KMS-11 (cell line): ENCODE measurements around the gene ARMC7.

Experiments
- H2AFZ ChIP-seq: fragments of 200-600 bp; sonication (generic); 2 replicates; pipeline ENCODE4 v1.6.1; 2016; ENCODE audit warnings: antibody characterized with exemption, mixed run types, low read depth
- H3K27ac ChIP-seq: fragments of 200-600 bp; sonication (generic); 2 replicates; pipeline ENCODE4 v1.6.1; 2016; ENCODE audit warnings: mild to moderate bottlenecking, mixed run types
- H3K27me3 ChIP-seq: fragments of 200-600 bp; sonication (generic); 2 replicates; pipeline ENCODE4 v1.6.1; 2017; ENCODE audit warnings: mild to moderate bottlenecking, low read depth, mixed run types, moderate library complexity; ENCODE audit not compliant: insufficient read depth
- H3K36me3 ChIP-seq: fragments of 200-600 bp; sonication (generic); 2 replicates; pipeline ENCODE4 v1.6.1; 2017; ENCODE audit warnings: mild to moderate bottlenecking, mixed run types; ENCODE audit not compliant: insufficient read depth
- H3K4me1 ChIP-seq: fragments of 200-600 bp; sonication (generic); 2 replicates; pipeline ENCODE4 v1.6.1; 2016; ENCODE audit warnings: mild to moderate bottlenecking, low read depth, mixed run types; ENCODE audit not compliant: poor library complexity, severe bottlenecking
- H3K4me2 ChIP-seq: fragments of 200-600 bp; sonication (generic); 2 replicates; pipeline ENCODE4 v1.7.0; 2016; ENCODE audit warnings: mild to moderate bottlenecking, mixed run types
- H3K4me3 ChIP-seq: fragments of 200-600 bp; sonication (generic); IDR thresholded peaks from 2 replicates; pipeline ENCODE4 v1.6.1; 2017; ENCODE audit warnings: low read depth, low read length, mixed read lengths; ENCODE audit not compliant: insufficient read depth
- H3K79me2 ChIP-seq: fragments of 200-600 bp; sonication (generic); 2 replicates; pipeline ENCODE4 v1.6.1; 2016; ENCODE audit warnings: low read depth, mixed run types; ENCODE audit not compliant: insufficient read depth
- H3K9ac ChIP-seq: fragments of 200-600 bp; sonication (generic); 2 replicates; pipeline ENCODE4 v1.6.1; 2016; ENCODE audit warnings: mild to moderate bottlenecking, mixed run types
- H4K20me1 ChIP-seq: fragments of 200-600 bp; sonication (generic); 2 replicates; pipeline ENCODE4 v1.6.1; 2016; ENCODE audit warnings: mild to moderate bottlenecking, mixed run types; ENCODE audit not compliant: insufficient read depth
- CTCF ChIP-seq: fragments of 200-600 bp; sonication (generic); conservative IDR thresholded peaks from 2 replicates; pipeline ENCODE4 v1.6.1; 2017; ENCODE audit warnings: low read depth, mild to moderate bottlenecking, antibody characterized with exemption, low read length, moderate library complexity, mixed read lengths

The ARMC7 gene

DNA sequence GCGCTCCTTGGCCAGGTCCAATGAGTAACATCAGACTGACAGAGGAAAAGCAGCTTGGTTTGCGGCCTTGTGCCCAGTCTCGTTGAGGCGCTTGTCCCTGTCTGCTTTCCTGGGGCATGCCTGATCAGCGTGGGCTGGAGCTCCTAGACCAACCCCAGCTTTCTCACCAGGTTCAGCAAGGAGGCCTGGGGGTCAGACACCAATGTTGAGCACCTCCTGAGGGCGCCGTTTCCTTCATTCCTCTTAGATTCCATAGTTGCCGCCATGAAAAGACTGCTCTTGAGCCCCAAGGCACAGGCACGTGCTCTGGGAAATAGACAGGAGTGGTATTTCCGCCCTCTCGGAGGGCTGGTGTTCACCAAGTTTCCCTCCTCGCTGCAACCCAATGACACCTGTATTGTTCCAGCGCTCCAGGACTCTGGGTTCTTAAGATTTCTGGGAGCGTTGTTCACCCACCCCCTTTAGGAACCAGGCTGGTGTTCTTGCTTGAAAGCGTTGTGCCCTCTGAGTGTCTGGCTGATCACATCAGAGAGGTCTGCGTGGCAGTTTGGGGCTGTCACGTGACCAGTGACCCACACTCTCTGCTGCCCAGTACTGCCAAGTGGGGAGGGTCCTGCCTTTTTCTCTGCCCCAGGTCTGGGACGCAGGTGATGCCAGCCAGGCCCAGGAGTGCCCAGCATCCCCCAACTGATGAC is 44.8 kb upstream of the ARMC7 start:
- H4K20me1 ChIP-seq, result no peaks in the 10 kb centered on the region
- H3K9ac ChIP-seq, result peak overlapping the region; percentile 63
- H3K4me3 ChIP-seq, result no peak overlapping the region
- peak overlapping the region; percentile 86 for H3K4me2 ChIP-seq
- H3K36me3 ChIP-seq, result no peaks in the 10 kb centered on the region; the same call in 1 of the 2 replicates
- H3K27ac ChIP-seq, result peak overlapping the region; percentile 93
- TF ChIP-seq CTCF, result no peak
- peak overlapping the region; percentile 26; the same call in 1 of the 2 replicates for H2AFZ ChIP-seq
- H3K4me1 ChIP-seq, result peaks cover 55% of the 10 kb centered on the region
- no peaks in the 10 kb centered on the region for H3K27me3 ChIP-seq
- H3K79me2 ChIP-seq, result no peaks in the 10 kb centered on the region

GRCh38 chr17:75065562-75066151 is 44.1 kb upstream of the ARMC7 start:
- Histone ChIP-seq H3K4me2 (peak overlapping the region; percentile 86), H3K27ac (peak overlapping the region; percentile 93), H3K27me3 (no peaks in the 10 kb centered on the region), H3K9ac (peak overlapping the region; percentile 63), H3K36me3 (no peaks in the 10 kb centered on the region; the same call in 1 of the 2 replicates), H3K4me1 (peaks cover 61% of the 10 kb centered on the region), H4K20me1 (no peaks in the 10 kb centered on the region), H2AFZ (peak overlapping the region; percentile 26; the same call in 1 of the 2 replicates), H3K4me3 (no peak overlapping the region), H3K79me2 (no peaks in the 10 kb centered on the region)
- 0 out of 2 replicates have a peak, but pooled peaks have one; percentile 14 for TF ChIP-seq CTCF

GRCh38 chr17:75067856-75068255 is 41.9 kb upstream of the ARMC7 start:
- Histone ChIP-seq H3K36me3 (no peaks in the 10 kb centered on the region; the same call in 1 of the 2 replicates), H2AFZ (peak overlapping the region; percentile 89), H3K27me3 (no peaks in the 10 kb centered on the region), H3K27ac (peak overlapping the region; percentile 93), H4K20me1 (no peaks in the 10 kb centered on the region), H3K4me1 (peaks cover 61% of the 10 kb centered on the region), H3K79me2 (no peaks in the 10 kb centered on the region), H3K4me3 (no peak overlapping the region), H3K4me2 (peak overlapping the region; percentile 86), H3K9ac (peak overlapping the region; percentile 63)
- no peak for TF ChIP-seq CTCF

DNA sequence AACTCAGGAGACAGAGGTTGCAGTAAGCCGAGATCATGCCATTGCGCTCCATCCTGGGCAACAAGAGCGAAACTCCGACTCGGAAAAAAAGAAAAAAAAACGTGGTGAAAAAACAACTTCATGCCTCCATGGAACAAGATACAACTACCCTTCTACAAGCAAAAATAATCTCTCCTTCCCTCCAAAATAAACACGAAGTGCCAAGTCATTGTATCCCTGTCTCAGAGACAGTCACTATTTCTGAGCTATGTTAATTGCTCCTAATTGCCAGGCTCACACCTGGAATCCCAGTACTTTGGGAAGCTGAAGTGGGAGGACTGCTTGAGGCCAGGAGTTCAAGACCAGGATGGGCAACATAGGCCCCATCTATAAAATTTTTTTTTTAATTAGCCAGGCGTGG is 41.0 kb upstream of the ARMC7 start:
- H3K36me3 ChIP-seq, result no peaks in the 10 kb centered on the region; the same call in 1 of the 2 replicates
- no peak overlapping the region for H3K9ac ChIP-seq
- peaks cover 61% of the 10 kb centered on the region for H3K4me1 ChIP-seq
- H3K79me2 ChIP-seq, result no peaks in the 10 kb centered on the region
- H3K27ac ChIP-seq, result no peak overlapping the region; the same call in 1 of the 2 replicates
- H2AFZ ChIP-seq, result no peak overlapping the region
- H4K20me1 ChIP-seq, result no peaks in the 10 kb centered on the region
- no peak overlapping the region for H3K4me3 ChIP-seq
- no peaks in the 10 kb centered on the region for H3K27me3 ChIP-seq
- TF ChIP-seq CTCF, result no peak
- H3K4me2 ChIP-seq, result no peak overlapping the region
